SK-N-SH treated with all-trans-retinoic acid at 6 μM for 48 hours (cell line): ENCODE measurements around the gene KNDC1.

ENCODE experiments used
- ATAC-seq: fragments of 200-7000 bp; cut with Tn5 transposase; 3 replicates; pipeline ENCODE4 v1.9.1; 2020; ENCODE audit warnings: mild to moderate bottlenecking, moderate library complexity
- ARNTL ChIP-seq: fragments of 450-650 bp; formaldehyde crosslinking; IDR thresholded peaks from 2 replicates; pipeline ENCODE4 v1.5.0; 2020; ENCODE audit warnings: low read depth, mild to moderate bottlenecking, moderate library complexity, borderline replicate concordance
- BACH2 ChIP-seq: fragments of 250-450 bp; sonication (Bioruptor Pico); IDR thresholded peaks from 2 replicates; pipeline ENCODE4 v1.9.0; 2021; ENCODE audit warnings: mild to moderate bottlenecking, borderline replicate concordance
- CSDC2 ChIP-seq: fragments of 250-450 bp; sonication (Bioruptor Pico); IDR thresholded peaks from 2 replicates; pipeline ENCODE4 v1.5.0; 2020; ENCODE audit warnings: mild to moderate bottlenecking, moderate library complexity
- ESRRG ChIP-seq: fragments of 250-450 bp; sonication (Bioruptor Pico); IDR thresholded peaks from 2 replicates; pipeline ENCODE4 v1.6.1; 2021; ENCODE audit warnings: mild to moderate bottlenecking
- GLIS3 ChIP-seq: fragments of 250-450 bp; sonication (Bioruptor Pico); IDR thresholded peaks from 2 replicates; pipeline ENCODE4 v1.5.0; 2020; ENCODE audit warnings: mild to moderate bottlenecking, moderate library complexity
- ISL1 ChIP-seq: fragments of 250-450 bp; sonication (Bioruptor Pico); IDR thresholded peaks from 2 replicates; pipeline ENCODE4 v2.1.2; 2022; ENCODE audit warnings: mild to moderate bottlenecking, moderate library complexity
- OSR1 ChIP-seq: fragments of 250-450 bp; sonication (Bioruptor Pico); IDR thresholded peaks from 2 replicates; pipeline ENCODE4 v1.8.0; 2022; ENCODE audit warnings: moderate library complexity, mild to moderate bottlenecking, inconsistent platforms
- RARB ChIP-seq: fragments of 250-450 bp; sonication (Bioruptor Pico); IDR thresholded peaks from 2 replicates; pipeline ENCODE4 v1.8.0; 2021; ENCODE audit warnings: mild to moderate bottlenecking, moderate library complexity
- SNAI2 ChIP-seq: fragments of 250-450 bp; sonication (Bioruptor Pico); IDR thresholded peaks from 2 replicates; pipeline ENCODE4 v1.5.0; 2020; ENCODE audit warnings: mild to moderate bottlenecking, moderate library complexity
- TCF4 ChIP-seq: fragments of 250-450 bp; sonication (Bioruptor Pico); IDR thresholded peaks from 2 replicates; pipeline ENCODE4 v1.8.0; 2021; ENCODE audit warnings: mild to moderate bottlenecking, moderate library complexity, borderline replicate concordance
- TOX ChIP-seq: fragments of 250-450 bp; sonication (Bioruptor Pico); IDR thresholded peaks from 2 replicates; pipeline ENCODE4 v1.8.0; 2021; ENCODE audit warnings: mild to moderate bottlenecking, moderate library complexity, borderline replicate concordance
- ZC3H10 ChIP-seq: fragments of 250-450 bp; sonication (Bioruptor Pico); IDR thresholded peaks from 2 replicates; pipeline ENCODE4 v1.5.1; 2021; ENCODE audit warnings: mild to moderate bottlenecking, moderate library complexity
- ZFP3 ChIP-seq: fragments of 250-450 bp; sonication (Bioruptor Pico); IDR thresholded peaks from 2 replicates; pipeline ENCODE4 v1.5.0; 2020; ENCODE audit warnings: mild to moderate bottlenecking, moderate library complexity
- ZFP30 ChIP-seq: fragments of 450-650 bp; formaldehyde crosslinking; IDR thresholded peaks from 2 replicates; pipeline ENCODE4 v1.5.0; 2022; ENCODE audit warnings: mild to moderate bottlenecking, moderate library complexity
- ZNF565 ChIP-seq: fragments of 450-650 bp; formaldehyde crosslinking; conservative IDR thresholded peaks from 2 replicates; pipeline ENCODE4 v1.5.0; 2020; ENCODE audit warnings: low read depth, mild to moderate bottlenecking, moderate library complexity
- ZNF70 ChIP-seq: fragments of 450-650 bp; formaldehyde crosslinking; IDR thresholded peaks from 2 replicates; pipeline ENCODE4 v1.5.0; 2020; ENCODE audit warnings: mild to moderate bottlenecking, moderate library complexity
- ZNF8 ChIP-seq: fragments of 450-650 bp; formaldehyde crosslinking; IDR thresholded peaks from 2 replicates; pipeline ENCODE4 v1.5.0; 2020; ENCODE audit warnings: mild to moderate bottlenecking, moderate library complexity
- TF ChIP-seq, protein P1 (sequence below): fragments of 250-450 bp; sonication (Bioruptor Pico); IDR thresholded peaks from 2 replicates; pipeline ENCODE4 v1.5.0; 2020; ENCODE audit warnings: mild to moderate bottlenecking, moderate library complexity
- TF ChIP-seq, protein P2 (sequence below): fragments of 250-450 bp; sonication (Bioruptor Pico); IDR thresholded peaks from 2 replicates; pipeline ENCODE4 v1.8.0; 2021; ENCODE audit warnings: low read depth, mild to moderate bottlenecking, moderate library complexity, borderline replicate concordance
- TF ChIP-seq, protein P3 (sequence below): fragments of 250-450 bp; sonication (Bioruptor Pico); IDR thresholded peaks from 2 replicates; pipeline ENCODE4 v1.8.0; 2020; ENCODE audit warnings: mild to moderate bottlenecking, moderate library complexity, borderline replicate concordance

The KNDC1 gene

DNA sequence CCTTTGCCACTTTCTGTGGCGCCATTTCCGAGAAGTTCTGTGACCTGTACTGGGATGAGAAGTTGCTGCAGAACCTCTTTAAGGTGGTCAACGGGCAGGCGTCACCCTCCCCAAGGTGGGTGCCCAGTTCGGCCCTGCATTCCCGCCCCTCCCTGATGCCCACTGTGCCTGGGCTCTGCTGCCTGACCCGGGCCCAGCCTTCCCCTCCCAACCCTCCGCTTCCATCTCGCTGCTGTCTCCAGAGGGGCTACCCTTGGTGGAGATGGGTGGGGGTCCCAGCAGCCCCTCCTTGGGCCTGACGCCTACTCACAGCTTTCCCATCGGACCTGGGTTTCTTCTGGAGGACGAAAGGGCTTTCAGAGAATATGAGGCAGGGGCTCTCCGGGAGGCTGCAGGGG, 39.5 kb downstream of the KNDC1 start:
- TF ChIP-seq CSDC2 (CRISPR knock-in tag) (no peak), ZNF565 (CRISPR knock-in tag) (no peak), OSR1 (CRISPR knock-in tag) (no peak), SNAI2 (CRISPR knock-in tag) (no peak), ZFP3 (no peak), GLIS3 (CRISPR knock-in tag) (no peak), ZNF70 (CRISPR knock-in tag) (no peak), TOX (CRISPR knock-in tag) (no peak), ARNTL (no peak), ISL1 (CRISPR knock-in tag) (no peak), BACH2 (no peak), ZFP30 (CRISPR knock-in tag) (no peak), ZNF8 (CRISPR knock-in tag) (no peak), ESRRG (CRISPR knock-in tag) (no peak), TCF4 (CRISPR knock-in tag) (no peak)
- TF ChIP-seq, protein P1, sequence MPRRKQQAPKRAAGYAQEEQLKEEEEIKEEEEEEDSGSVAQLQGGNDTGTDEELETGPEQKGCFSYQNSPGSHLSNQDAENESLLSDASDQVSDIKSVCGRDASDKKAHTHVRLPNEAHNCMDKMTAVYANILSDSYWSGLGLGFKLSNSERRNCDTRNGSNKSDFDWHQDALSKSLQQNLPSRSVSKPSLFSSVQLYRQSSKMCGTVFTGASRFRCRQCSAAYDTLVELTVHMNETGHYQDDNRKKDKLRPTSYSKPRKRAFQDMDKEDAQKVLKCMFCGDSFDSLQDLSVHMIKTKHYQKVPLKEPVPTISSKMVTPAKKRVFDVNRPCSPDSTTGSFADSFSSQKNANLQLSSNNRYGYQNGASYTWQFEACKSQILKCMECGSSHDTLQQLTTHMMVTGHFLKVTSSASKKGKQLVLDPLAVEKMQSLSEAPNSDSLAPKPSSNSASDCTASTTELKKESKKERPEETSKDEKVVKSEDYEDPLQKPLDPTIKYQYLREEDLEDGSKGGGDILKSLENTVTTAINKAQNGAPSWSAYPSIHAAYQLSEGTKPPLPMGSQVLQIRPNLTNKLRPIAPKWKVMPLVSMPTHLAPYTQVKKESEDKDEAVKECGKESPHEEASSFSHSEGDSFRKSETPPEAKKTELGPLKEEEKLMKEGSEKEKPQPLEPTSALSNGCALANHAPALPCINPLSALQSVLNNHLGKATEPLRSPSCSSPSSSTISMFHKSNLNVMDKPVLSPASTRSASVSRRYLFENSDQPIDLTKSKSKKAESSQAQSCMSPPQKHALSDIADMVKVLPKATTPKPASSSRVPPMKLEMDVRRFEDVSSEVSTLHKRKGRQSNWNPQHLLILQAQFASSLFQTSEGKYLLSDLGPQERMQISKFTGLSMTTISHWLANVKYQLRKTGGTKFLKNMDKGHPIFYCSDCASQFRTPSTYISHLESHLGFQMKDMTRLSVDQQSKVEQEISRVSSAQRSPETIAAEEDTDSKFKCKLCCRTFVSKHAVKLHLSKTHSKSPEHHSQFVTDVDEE (CRISPR knock-in tag) = no peak
- TF ChIP-seq, protein P2, sequence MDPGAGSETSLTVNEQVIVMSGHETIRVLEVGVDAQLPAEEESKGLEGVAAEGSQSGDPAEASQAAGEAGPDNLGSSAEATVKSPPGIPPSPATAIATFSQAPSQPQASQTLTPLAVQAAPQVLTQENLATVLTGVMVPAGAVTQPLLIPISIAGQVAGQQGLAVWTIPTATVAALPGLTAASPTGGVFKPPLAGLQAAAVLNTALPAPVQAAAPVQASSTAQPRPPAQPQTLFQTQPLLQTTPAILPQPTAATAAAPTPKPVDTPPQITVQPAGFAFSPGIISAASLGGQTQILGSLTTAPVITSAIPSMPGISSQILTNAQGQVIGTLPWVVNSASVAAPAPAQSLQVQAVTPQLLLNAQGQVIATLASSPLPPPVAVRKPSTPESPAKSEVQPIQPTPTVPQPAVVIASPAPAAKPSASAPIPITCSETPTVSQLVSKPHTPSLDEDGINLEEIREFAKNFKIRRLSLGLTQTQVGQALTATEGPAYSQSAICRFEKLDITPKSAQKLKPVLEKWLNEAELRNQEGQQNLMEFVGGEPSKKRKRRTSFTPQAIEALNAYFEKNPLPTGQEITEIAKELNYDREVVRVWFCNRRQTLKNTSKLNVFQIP = no peak
- ATAC-seq = no peak

DNA sequence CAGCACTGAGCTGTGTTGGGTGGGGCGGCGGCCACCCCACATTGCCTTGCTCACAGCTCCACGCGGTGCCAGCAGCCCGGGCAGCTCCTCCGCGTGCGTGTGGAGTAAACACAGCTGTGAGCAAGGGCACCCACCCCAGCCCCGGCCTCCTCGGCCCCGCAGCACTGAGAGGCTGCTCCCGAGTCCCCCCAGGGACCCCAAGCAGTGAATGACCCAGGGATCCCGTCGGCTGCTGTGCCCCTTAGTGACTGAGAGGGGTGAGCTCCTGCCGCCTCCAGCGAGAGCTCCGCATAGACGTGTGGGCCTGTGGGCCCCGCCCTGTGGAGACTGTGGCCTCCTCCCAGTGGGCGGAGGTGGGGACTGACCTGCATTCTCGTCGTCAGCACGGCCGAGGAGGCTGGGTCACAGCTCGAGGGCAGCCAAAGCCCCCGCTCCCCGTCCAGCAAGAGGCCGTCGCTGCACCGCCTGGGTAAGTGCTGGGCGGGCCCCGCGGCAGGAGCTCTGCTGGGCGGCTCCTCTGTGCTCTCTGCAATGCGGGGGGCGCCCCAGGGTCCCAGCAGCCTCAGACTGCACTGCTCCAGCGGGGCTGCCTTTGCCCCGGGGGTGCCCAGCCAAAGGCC, 40.1 kb downstream of the KNDC1 start:
- no peak for ATAC-seq
- TF ChIP-seq SNAI2 (CRISPR knock-in tag) (no peak), ESRRG (CRISPR knock-in tag) (no peak), OSR1 (CRISPR knock-in tag) (no peak)
- TF ChIP-seq, protein P1 (CRISPR knock-in tag) = no peak

DNA sequence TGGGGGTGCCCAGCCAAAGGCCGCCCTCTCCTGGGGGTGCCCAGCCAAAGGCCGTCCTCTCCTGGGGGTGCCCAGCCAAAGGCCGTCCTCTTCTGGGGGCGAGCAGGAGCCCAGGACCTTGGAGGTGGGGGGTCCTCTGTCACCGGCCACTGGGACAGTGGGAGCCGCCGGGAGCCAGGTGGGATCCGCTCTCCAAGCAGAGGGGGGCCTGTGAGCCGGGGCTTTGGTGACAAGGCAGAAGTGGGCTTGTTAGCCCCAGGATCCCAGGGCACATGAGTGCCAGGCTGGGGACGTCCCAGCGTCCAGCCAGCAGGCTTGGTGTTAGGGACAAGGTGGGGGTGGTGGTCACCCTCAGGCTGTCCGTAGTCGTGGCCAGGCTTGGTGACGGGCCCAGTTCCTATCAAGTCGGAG, 40.6 kb downstream of the KNDC1 start:
- TF ChIP-seq RARB (no peak), OSR1 (CRISPR knock-in tag) (no peak), TOX (CRISPR knock-in tag) (no peak), TCF4 (CRISPR knock-in tag) (no peak), ARNTL (no peak), ZFP30 (CRISPR knock-in tag) (no peak), ZNF565 (CRISPR knock-in tag) (no peak), ESRRG (CRISPR knock-in tag) (no peak), ZC3H10 (CRISPR knock-in tag) (no peak)
- TF ChIP-seq, protein P2 = no peak
- TF ChIP-seq, protein P3, sequence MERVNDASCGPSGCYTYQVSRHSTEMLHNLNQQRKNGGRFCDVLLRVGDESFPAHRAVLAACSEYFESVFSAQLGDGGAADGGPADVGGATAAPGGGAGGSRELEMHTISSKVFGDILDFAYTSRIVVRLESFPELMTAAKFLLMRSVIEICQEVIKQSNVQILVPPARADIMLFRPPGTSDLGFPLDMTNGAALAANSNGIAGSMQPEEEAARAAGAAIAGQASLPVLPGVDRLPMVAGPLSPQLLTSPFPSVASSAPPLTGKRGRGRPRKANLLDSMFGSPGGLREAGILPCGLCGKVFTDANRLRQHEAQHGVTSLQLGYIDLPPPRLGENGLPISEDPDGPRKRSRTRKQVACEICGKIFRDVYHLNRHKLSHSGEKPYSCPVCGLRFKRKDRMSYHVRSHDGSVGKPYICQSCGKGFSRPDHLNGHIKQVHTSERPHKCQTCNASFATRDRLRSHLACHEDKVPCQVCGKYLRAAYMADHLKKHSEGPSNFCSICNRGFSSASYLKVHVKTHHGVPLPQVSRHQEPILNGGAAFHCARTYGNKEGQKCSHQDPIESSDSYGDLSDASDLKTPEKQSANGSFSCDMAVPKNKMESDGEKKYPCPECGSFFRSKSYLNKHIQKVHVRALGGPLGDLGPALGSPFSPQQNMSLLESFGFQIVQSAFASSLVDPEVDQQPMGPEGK (CRISPR knock-in tag) = no peak
- ATAC-seq = no peak
